ENCODE data around the gene H3-3A.

Gene H3-3A

DNA sequence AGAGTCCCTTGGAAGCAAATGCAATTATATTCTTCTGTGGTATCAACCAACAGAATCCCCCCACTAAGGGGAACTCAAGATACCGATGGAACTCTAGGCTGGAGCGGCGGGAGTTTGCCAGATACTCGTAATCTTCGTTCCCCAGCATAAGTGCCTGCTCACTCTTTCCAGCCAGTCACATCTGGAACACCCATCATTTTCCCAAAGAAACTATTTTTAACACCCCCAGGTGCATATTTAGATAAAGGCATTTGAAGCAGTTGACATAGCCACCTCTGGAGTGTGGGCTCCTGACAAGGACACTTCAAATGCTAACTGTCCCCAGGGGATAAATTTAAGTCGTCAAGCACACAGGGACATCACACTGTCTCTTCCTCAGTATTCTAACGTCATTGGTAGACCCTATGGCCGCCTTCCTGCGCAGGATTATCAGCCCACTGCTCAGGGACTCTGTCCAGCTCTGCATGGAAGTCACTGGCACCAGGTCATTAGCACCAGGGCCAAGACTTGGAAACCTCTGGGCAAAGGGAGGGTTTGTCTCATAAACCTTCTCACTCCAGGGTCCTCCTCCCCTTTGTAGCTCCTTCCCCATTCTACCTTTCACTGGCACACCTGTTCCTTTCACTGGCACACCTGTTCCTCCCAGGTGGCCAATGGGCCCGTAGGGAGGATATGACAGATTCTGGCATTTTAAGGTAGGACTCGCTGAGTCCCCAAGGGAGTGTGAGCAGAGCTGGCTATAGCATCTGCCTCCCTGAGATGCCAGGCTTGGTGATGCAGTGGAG, 48.8 kb downstream of the H3-3A start:
- DNase-seq (ENCODE audit: low spot score) = no peak

DNA sequence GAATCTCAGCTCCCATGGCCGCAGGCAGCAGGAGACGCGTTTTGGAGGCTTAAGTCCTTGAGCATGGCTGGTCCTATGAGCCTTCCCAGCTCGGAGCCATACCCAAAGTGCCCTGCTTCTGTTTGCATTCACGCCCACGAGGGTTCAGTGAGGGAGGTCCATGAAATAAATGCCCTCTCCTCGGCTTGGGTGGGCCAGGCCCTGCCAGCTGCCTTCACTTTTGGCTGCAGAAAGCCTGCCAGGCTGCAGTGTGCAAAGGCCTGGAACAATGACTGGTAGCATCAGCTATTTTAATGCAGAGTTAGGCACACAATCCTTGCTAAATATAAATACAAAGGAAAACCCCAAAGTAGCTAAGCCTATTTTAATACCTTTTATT, 49.4 kb downstream of the H3-3A start:
- no peak for DNase-seq (ENCODE audit: low spot score)

DNA sequence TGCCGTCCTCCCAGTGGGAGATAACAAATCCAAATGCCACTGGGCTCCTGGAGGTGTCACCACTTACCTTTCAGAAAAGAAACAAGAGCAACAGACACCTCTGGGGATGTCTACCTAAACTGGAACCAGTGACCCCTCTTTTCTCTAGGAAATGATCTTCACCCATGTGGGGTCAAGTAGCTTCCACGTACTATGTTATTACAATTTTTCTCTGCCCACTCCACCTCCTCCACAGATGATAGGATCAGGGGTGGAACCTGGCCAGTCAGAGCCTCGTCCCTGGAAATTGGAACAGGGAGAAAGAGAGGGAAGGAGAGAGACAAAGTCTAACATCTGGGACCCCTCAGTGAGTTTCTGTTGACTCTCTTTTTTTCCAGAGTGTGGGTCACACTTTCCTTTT, 50.1 kb downstream of the H3-3A start:
- no peak for DNase-seq (ENCODE audit: low spot score)

DNA sequence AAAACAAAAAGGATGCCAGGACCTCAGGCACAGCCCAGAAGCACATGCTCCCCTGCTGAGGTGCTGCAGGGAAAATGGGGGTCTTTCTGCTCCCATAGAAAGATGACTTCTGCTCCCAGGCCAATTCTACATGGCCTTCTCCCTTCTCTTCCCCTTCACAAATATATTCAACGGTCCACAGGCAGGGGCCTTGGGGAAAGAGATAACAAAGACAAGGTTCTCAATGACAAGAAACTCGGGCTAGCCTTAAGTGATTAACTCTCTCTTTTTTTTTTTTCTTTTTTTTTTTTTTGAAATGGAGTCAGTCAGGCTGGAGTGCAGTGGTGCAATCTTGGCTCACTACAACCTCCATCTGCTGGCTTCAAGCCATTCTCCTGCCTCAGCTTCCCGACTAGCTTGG, 54.2 kb downstream of the H3-3A start:
- no peak for DNase-seq (ENCODE audit: low spot score)

DNA sequence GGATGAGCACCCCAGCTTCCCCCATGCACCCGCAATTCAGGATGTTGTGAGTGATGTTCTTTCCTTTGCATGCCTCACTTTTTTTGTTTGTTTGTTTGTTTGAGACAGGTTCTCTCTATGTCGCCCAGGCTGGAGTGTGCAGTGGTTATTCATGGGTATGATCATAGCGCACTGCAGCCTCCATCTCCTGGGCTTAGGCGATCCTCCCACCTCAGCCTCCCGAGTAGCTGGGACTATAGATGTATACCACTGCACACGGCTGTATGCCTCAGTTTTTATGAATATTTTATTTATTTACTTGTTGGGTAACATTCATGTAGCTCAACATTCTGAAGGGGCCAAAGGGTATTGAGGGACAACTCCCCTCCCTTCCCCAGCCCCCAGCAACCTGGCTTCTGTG, 54.8 kb downstream of the H3-3A start:
- no peak for DNase-seq (ENCODE audit: low spot score)

DNA sequence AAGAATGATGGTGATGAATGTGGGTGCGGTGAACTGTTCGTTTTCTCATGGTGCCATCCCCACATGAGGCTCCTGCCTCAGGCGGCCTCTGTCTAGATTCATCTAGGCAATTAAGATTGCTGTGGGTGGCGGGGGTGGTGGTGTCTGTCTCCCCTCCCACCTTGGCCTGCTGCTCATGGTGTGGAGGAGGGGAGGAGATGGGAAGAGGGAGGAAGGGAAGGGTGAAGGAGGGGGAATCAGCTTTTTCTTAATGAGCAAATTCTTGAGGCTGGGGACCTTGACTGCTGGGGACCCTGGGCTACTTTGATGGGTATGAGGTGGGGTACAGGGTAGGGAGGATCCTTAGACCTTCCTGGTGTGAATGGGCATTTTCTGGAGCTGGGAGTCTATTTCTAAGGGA, 55.8 kb downstream of the H3-3A start:
- no peak for DNase-seq (ENCODE audit: low spot score)

DNA sequence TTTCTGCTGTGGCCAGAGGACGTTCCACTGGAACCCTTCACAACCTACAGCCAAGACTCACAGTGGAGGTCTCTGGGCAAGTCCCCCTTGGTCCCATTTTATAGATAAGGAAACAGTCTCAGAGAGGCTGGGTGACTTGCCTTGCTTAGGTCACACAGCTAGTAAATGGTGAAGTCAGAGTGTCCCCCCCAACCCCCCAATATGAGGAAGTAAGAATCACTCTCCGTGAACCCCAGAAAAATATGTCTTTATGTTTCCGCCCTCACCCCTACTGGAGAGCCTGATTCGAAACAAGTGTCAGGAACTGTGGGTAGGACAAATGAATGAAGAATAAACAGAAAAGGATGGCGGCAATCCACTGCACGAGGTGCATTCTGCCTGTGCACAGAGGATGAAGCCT, 56.7 kb downstream of the H3-3A start:
- no peak for DNase-seq (ENCODE audit: low spot score)

DNA sequence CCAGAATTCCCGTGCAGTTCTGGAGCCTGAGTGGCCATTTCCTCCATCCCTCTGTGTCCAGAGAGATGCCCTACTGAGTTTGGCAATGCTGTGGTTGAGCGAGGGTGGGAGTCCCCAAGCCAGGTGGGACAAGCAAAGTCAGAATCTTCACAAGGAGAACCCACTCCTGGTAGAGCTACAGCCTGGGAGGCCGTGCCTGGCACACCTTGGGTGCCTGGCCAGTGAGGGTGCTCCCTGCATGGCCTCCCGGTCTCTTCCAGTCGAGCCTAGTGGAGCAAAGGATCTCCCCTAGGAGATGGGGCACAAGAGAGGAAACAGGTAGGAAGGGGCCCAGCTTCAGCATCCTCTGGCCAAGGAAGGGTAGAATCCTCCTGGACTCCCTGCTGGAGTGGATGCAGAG, 57.9 kb downstream of the H3-3A start:
- DNase-seq (ENCODE audit: low spot score) = no peak

DNA sequence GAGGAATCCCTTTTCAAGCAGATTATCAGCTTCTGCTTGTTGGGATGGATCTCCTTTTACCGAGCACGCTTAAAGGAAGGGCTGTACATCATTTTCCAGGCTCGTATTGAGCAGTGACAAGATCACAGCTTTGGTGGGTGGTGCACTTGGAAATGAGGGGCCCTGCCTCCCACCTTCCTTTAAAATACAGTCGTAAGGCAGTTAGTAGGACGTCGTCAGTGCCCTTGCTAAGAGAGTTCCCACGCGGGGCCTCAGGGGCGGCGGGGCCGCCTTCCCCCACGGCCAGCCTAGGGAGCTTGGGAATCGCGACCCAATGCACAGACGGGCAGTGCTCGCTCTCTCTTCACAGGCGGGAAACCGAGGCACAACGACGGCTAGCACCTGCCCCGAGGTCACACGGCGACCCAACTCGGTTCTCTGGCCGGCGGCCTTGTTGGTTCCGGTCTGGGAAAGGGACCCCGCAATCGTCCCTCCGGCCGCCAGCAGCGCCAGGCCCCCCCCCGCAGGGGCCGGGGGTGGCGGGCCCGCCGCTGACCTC, 58.6 kb downstream of the H3-3A start:
- no peak for DNase-seq (ENCODE audit: low spot score)

Measured in D341Med (cell line).